KMS-11 (cell line): ENCODE measurements around the gene AOPEP.

ENCODE experiments used
- H2AFZ ChIP-seq: fragments of 200-600 bp; sonication (generic); 2 replicates; pipeline ENCODE4 v1.6.1; 2016; ENCODE audit warnings: antibody characterized with exemption, mixed run types, low read depth
- H3K27ac ChIP-seq: fragments of 200-600 bp; sonication (generic); 2 replicates; pipeline ENCODE4 v1.6.1; 2016; ENCODE audit warnings: mild to moderate bottlenecking, mixed run types
- H3K27me3 ChIP-seq: fragments of 200-600 bp; sonication (generic); 2 replicates; pipeline ENCODE4 v1.6.1; 2017; ENCODE audit warnings: mild to moderate bottlenecking, low read depth, mixed run types, moderate library complexity; ENCODE audit not compliant: insufficient read depth
- H3K36me3 ChIP-seq: fragments of 200-600 bp; sonication (generic); 2 replicates; pipeline ENCODE4 v1.6.1; 2017; ENCODE audit warnings: mild to moderate bottlenecking, mixed run types; ENCODE audit not compliant: insufficient read depth
- H3K4me1 ChIP-seq: fragments of 200-600 bp; sonication (generic); 2 replicates; pipeline ENCODE4 v1.6.1; 2016; ENCODE audit warnings: mild to moderate bottlenecking, low read depth, mixed run types; ENCODE audit not compliant: poor library complexity, severe bottlenecking
- H3K4me2 ChIP-seq: fragments of 200-600 bp; sonication (generic); 2 replicates; pipeline ENCODE4 v1.7.0; 2016; ENCODE audit warnings: mild to moderate bottlenecking, mixed run types
- H3K4me3 ChIP-seq: fragments of 200-600 bp; sonication (generic); IDR thresholded peaks from 2 replicates; pipeline ENCODE4 v1.6.1; 2017; ENCODE audit warnings: low read depth, low read length, mixed read lengths; ENCODE audit not compliant: insufficient read depth
- H3K79me2 ChIP-seq: fragments of 200-600 bp; sonication (generic); 2 replicates; pipeline ENCODE4 v1.6.1; 2016; ENCODE audit warnings: low read depth, mixed run types; ENCODE audit not compliant: insufficient read depth
- H3K9ac ChIP-seq: fragments of 200-600 bp; sonication (generic); 2 replicates; pipeline ENCODE4 v1.6.1; 2016; ENCODE audit warnings: mild to moderate bottlenecking, mixed run types
- H4K20me1 ChIP-seq: fragments of 200-600 bp; sonication (generic); 2 replicates; pipeline ENCODE4 v1.6.1; 2016; ENCODE audit warnings: mild to moderate bottlenecking, mixed run types; ENCODE audit not compliant: insufficient read depth
- CTCF ChIP-seq: fragments of 200-600 bp; sonication (generic); conservative IDR thresholded peaks from 2 replicates; pipeline ENCODE4 v1.6.1; 2017; ENCODE audit warnings: low read depth, mild to moderate bottlenecking, antibody characterized with exemption, low read length, moderate library complexity, mixed read lengths

Gene AOPEP

DNA sequence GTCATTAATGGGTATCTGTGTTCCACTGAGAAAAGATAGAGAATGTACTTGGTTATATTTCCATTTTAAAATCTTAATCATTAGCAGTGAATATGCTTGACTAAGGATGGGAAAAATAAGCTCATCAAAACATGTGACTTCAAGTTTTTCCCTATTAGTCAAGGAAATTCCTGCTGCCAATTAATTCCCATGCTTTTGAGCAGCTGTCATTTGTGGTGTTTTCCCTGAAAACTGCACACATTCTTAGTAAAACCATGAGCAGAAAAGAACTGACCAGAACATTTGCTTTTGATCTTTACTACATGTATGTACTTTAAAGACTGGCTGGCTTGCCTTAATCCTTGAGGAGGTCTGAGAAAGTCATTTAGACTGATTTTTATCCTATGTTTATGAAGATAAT, 75.2 kb downstream of the AOPEP start:
- H3K9ac ChIP-seq, result no peak overlapping the region

GRCh38 chr9:94802251-94802650, 75.8 kb downstream of the AOPEP start:
- no peaks in the 10 kb centered on the region for H4K20me1 ChIP-seq
- TF ChIP-seq CTCF, result no peak
- no peak overlapping the region for H2AFZ ChIP-seq
- H3K4me3 ChIP-seq, result no peak overlapping the region
- H3K27ac ChIP-seq, result no peak overlapping the region
- H3K4me2 ChIP-seq, result no peak overlapping the region
- no peak overlapping the region for H3K9ac ChIP-seq
- H3K79me2 ChIP-seq, result no peaks in the 10 kb centered on the region
- peaks cover 4% of the 10 kb centered on the region for H3K4me1 ChIP-seq
- H3K36me3 ChIP-seq, result no peaks in the 10 kb centered on the region
- H3K27me3 ChIP-seq, result no peaks in the 10 kb centered on the region

More for the DNA sequence above, 75.2 kb downstream of the AOPEP start:
- H3K4me2 ChIP-seq, result no peak overlapping the region
- no peak for TF ChIP-seq CTCF
- H3K79me2 ChIP-seq, result no peaks in the 10 kb centered on the region
- H3K27me3 ChIP-seq, result no peaks in the 10 kb centered on the region
- H2AFZ ChIP-seq, result no peak overlapping the region
- H3K4me3 ChIP-seq, result no peak overlapping the region
- H3K4me1 ChIP-seq, result peaks cover 4% of the 10 kb centered on the region
- no peaks in the 10 kb centered on the region for H3K36me3 ChIP-seq
- no peak overlapping the region for H3K27ac ChIP-seq
- H4K20me1 ChIP-seq, result no peaks in the 10 kb centered on the region

DNA sequence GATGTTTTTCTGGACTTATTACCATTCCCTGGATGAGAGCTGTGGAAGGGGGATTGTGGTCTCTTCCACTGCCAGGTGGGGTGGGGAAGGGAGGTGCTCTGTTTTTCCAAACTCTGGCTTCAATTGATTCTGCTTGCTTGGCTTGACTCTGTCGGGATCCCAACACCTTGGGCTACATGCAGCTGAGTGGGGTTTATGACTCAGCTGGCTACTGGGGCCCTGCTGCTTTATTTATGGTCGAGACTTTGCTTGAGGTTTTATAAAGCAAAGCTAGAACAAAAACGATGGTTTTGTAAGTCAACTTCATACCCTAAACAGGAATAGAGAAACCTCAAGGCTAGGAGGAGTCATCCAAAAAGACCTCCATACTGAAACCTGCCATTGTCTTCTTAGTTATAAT, 76.3 kb downstream of the AOPEP start:
- no peaks in the 10 kb centered on the region for H4K20me1 ChIP-seq
- H3K27me3 ChIP-seq, result no peaks in the 10 kb centered on the region
- no peak overlapping the region for H3K9ac ChIP-seq
- TF ChIP-seq CTCF, result no peak
- no peaks in the 10 kb centered on the region for H3K36me3 ChIP-seq
- H3K79me2 ChIP-seq, result no peaks in the 10 kb centered on the region
- H3K27ac ChIP-seq, result no peak overlapping the region
- H3K4me3 ChIP-seq, result no peak overlapping the region
- H2AFZ ChIP-seq, result no peak overlapping the region
- H3K4me1 ChIP-seq, result peaks cover 4% of the 10 kb centered on the region
- H3K4me2 ChIP-seq, result no peak overlapping the region

DNA sequence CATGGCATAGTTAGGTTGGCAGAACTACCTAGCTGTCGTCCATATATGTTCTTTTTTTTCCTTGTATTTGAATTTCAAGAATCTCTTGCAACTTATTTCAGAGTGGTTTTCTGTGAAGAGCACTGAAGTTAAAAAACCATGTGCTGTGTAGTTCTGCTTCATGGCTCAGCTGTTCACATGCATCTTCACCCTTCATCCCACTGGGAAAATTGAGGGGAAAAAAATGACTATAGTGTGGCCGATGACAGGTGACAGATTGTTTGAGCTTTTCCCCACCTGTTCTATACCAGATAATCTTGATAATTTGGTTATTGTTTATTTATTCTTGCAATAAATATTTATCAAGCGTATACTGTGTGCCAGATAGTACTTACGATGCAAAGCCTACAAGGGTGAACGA, 77.8 kb downstream of the AOPEP start:
- no peak for TF ChIP-seq CTCF
- Histone ChIP-seq H3K36me3 (no peaks in the 10 kb centered on the region), H3K9ac (no peak overlapping the region), H2AFZ (no peak overlapping the region), H4K20me1 (no peaks in the 10 kb centered on the region), H3K4me3 (no peak overlapping the region), H3K27me3 (no peaks in the 10 kb centered on the region), H3K79me2 (no peaks in the 10 kb centered on the region), H3K4me1 (peaks cover 4% of the 10 kb centered on the region), H3K4me2 (no peak overlapping the region), H3K27ac (no peak overlapping the region)

GRCh38 chr9:94805051-94805489, 78.6 kb downstream of the AOPEP start:
- peaks cover 4% of the 10 kb centered on the region for H3K4me1 ChIP-seq
- H3K36me3 ChIP-seq, result no peaks in the 10 kb centered on the region
- no peaks in the 10 kb centered on the region for H4K20me1 ChIP-seq
- no peak overlapping the region for H2AFZ ChIP-seq
- no peak overlapping the region for H3K27ac ChIP-seq
- no peak overlapping the region for H3K9ac ChIP-seq
- H3K79me2 ChIP-seq, result no peaks in the 10 kb centered on the region
- H3K4me3 ChIP-seq, result no peak overlapping the region
- no peak for TF ChIP-seq CTCF
- no peaks in the 10 kb centered on the region for H3K27me3 ChIP-seq
- H3K4me2 ChIP-seq, result no peak overlapping the region
